IPS-11a (cell line): Measurements from ENCODE around the gene GPC6.

Source experiments
- H3K4me3 ChIP-seq: one replicate; pipeline ENCODE4 v1.5.1; 2013; ENCODE audit warnings: low read depth, low read length, control low read depth

The GPC6 gene

GRCh38 chr13:94079876-94080275, 853.3 kb downstream of the GPC6 start:
- H3K4me3 ChIP-seq = no peak overlapping the region

DNA sequence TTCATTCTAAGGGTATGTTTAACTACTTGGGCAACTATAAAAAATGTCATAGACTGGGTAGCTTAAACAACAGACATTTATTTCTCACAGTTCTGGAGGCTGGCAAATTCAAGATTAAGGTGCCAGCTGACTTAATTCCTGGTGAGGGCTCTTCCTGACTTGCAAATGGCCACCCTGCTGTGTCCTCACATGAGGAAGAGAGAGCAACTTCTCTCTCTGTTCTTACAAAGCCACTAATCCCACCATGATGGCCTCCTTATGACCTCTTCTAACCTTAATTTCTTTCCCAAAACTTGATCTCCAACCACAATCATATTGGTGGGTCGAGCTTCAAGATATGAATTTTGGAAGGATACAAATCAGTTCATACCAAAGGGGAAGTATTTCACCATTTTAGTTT, 853.9 kb downstream of the GPC6 start:
- no peak overlapping the region for H3K4me3 ChIP-seq

DNA sequence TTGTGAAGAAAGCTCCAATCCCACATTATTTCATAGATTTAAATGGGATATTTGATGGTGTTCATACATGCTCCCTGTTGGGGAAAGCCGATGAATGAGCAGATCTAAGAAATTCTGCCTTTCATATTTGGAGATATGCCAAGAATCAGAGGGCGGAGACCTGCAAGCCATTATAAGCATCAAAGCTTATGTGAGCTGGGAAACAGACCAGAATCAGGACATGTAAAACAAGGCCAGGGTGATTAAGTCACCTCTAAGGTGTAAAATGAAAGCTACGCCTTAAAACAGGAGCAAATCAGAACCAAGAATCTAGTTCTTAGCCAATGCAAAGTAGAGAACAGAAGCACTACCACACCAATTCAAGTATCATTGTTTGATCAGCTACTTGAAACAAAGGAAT, 860.5 kb downstream of the GPC6 start:
- no peak overlapping the region for H3K4me3 ChIP-seq

- no peak overlapping the region for H3K4me3 ChIP-seq
Measured at GRCh38 chr13:94088742-94089141, 862.1 kb downstream of the GPC6 start.

- H3K4me3 ChIP-seq = no peak overlapping the region
Measured at GRCh38 chr13:94090773-94091480, 864.3 kb downstream of the GPC6 start.

DNA sequence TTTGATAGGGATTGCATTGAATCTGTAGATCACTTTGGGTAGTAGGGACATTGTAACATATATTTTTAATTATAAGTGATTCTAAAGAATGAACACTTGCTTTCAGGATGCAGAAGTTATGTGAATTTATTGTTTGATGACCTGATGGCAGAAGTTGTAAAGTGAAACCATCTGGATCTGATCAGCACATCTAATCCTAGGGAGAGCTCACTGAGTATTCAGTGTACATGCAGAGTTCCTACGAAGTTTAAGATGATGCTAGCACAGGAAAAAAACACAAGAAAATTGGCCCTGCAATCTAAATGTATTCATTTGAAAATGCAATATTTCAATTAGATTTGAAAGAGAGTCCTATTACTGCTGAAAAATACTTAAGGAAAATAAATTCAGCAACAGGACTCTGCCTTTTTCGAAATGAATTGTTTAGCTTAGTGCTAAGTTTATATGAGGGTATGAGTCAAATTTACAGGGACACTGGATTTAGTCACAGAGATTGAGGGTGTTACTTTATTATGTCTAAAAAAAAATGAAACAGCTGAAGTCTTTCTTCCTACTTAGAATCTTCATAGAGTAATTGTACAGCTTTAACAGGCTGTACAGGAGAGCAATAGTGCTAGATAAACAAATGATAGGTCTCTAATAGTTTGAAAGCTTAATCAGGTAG, 867.2 kb downstream of the GPC6 start:
- no peak overlapping the region for H3K4me3 ChIP-seq

GRCh38 chr13:94109715-94110374, 883.2 kb downstream of the GPC6 start:
- H3K4me3 ChIP-seq = no peak overlapping the region

DNA sequence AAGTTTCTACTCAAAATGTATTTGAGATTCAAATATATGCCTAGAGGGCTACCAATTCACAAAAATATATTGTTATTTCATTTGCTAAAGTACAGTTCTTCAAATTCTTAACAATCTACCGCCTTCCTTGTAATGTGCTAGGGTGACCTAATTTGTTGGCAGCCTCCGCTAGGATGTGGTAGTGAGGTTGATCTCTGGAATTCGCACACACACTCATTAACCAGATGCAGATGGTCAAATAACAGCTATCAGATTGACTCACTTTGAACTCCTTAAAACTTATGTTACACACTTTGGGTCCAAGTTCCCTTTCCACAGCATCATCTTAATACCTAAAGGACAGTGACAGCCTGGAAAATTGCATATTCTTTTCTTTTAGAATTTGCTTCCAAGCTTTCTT, 885.6 kb downstream of the GPC6 start:
- H3K4me3 ChIP-seq = no peak overlapping the region

DNA sequence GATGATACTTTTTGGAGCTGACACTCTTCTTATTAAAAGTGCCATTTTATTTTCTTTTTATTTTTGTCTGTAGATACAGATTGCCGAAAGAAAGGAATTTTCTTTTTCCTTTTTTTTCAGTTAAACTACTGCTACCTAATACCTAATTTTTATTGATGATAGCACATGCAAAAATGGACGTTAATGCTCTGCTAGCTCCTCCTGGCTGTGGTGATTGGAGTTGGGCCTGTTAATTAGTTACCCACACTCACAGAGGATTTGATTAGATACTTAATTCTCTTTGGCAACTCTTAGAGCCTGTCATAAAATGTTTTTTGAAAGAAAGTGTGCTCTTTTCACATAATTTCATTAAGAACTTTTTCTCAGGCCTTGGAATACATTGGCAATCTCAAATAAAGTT, 886.1 kb downstream of the GPC6 start:
- H3K4me3 ChIP-seq = no peak overlapping the region

DNA sequence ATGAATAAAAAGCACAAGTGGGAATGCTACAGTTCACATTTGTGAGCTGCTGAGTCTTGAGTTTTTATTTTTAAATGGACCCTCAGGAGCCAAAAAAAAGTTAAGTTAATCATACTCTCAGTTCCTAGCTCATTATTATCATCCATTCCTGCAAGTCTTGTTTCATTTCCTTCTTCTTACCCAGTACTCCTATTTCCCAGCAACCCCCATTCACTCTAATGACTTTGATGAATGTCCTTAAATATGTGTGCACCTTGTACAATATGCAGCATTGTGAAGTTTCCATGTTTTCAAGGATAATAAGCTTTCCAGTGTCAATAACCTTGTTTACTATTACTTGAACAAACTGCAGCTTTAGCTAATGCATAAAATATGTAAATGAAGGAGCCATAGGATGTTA, 886.6 kb downstream of the GPC6 start:
- H3K4me3 ChIP-seq = no peak overlapping the region

DNA sequence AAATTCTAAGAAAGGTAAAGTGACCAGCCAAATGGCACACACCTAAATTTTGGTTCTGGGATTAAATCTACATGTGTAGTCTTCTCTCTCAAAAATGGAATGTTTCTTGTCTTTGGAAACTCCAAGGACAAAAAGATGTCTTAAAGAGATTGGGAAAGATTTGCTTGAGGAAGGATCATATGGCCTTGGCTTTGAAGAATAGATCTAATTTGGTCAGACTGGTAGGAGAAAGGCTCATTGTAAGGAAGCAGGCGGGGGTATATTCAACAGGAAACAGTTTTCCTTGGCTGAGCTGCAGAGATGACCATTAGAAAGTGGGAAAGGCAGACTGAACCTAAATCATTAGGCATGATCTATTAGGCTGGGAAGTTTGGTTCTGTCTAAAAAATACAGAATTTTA, 887.6 kb downstream of the GPC6 start:
- no peak overlapping the region for H3K4me3 ChIP-seq

GRCh38 chr13:94115054-94115453, 888.4 kb downstream of the GPC6 start:
- no peak overlapping the region for H3K4me3 ChIP-seq

DNA sequence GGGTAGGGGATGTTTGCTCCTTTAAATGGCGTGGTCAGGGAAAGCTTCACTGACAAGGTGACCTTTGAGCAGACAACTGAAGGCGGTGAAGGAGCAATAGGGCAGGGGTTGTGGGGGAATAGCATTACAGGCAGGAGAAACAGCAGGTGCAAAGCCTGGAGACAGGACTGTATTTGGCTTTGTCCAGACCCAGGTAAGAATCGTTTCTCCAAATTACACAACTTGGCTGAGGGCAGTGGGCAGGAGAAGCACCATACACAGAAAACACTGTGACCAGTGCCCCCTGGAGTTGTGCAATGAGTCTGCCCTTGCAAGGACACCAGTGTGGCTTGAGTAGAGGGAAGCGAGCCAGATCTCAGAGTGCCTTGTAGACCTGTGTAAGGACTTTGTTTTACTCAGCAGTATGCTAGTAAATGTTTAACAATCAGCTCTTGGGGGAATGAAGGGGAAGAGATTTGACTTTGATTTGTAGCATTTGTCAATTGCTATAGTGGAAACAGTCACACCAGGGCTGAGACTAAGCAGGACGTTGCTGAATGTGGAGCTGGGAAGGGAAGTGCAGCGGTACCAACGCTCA, 892.8 kb downstream of the GPC6 start:
- no peak overlapping the region for H3K4me3 ChIP-seq

GRCh38 chr13:94120878-94121277, 894.3 kb downstream of the GPC6 start:
- no peak overlapping the region for H3K4me3 ChIP-seq

GRCh38 chr13:94121686-94122085, 895.1 kb downstream of the GPC6 start:
- no peak overlapping the region for H3K4me3 ChIP-seq

- no peak overlapping the region for H3K4me3 ChIP-seq
Measured at GRCh38 chr13:94122300-94122915, 895.8 kb downstream of the GPC6 start.

DNA sequence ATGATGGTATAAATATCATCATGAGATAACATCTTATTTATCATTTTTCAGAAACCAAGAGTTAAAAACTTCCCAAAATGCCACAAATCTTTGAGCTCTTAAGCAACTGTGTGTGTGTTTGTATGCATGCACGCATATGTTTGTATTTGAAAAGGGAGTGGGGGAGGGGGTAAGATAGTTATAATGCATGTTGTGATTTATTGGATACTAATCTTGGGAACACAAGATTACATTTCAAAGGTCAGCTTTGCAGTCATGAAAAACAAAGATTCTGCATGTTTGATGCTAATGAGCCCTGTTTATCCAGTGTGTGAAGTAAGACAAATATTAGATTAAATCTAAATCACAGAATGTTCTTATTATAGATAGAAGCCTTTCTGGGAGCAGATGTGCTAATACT, 897.0 kb downstream of the GPC6 start:
- H3K4me3 ChIP-seq = no peak overlapping the region

DNA sequence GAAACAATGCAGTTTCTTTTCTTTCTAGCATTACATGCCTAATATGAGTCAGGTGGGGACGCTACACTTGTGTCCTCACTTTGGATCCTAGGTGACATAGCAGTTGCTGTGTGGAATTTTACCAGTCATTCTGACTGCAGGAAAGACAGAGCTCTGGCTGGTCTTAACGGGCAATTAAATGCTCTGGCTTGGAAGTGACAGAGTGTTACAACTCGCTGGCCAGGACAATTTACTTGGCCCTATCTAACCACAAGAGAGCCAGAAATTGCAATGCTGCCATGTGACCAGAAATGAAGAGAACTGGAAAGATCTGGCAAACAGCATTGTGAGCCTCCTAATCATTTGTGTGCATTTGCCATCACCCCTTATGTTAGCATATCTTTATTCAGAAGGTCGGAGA, 901.8 kb downstream of the GPC6 start:
- H3K4me3 ChIP-seq = no peak overlapping the region

DNA sequence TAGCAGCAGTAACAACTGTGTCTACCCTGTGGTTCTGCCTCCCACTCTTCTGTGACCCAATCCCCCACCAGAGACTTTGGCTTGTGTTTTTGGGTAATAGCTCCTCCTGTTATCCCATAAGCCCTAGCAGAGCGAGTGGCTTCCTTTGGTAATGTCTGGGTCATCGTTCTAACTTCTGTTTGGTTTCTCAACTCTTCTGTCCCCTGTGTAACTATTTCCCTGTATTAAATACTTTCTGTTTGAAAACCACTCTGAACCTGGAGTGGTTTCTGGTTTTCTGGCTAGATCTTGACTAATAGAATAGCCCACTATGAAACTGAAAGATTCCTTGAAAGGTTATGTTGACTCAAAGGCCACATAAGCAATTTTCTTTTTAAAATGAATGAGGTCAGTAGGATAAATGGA, 902.9 kb downstream of the GPC6 start:
- H3K4me3 ChIP-seq = no peak overlapping the region

GRCh38 chr13:94138831-94139230, 912.2 kb downstream of the GPC6 start:
- no peak overlapping the region for H3K4me3 ChIP-seq

DNA sequence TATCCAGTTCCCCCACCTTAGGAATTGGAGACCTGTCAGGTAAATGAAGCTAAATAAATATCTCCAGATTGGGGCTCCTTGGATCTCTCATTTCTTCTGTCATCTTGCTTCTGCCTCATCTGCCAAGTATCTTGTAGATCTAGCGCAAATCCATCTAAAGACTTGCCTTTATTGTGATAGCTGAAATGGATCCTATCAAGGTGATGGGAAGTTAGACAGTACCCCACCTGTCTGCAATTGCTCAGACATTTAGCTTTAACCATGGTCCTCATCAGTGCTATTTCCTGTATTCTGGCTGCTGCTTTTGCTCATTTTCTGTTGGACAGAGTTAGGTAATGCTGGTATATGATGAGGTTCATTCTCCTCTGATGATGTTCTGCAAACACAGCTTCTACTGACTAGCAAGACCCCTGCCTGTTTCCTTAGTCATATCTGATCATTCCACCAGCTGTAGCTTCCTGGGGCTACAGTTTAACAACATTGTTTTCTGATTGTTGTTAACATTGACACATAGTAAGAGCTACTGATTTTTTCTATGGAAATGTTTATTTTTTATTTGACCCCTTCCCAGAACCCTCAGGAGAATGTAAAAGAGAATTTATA, 912.9 kb downstream of the GPC6 start:
- H3K4me3 ChIP-seq = no peak overlapping the region
